ENCODE results near the gene NUDT21. TPM values are rescaled to one million over a fixed set of nuclear protein-coding genes. Genes with fewer than 3 reads are reported as not detected.

The NUDT21 gene
- total RNA-seq, 1 experiment from 2014 or later, result 305 TPM

DNA sequence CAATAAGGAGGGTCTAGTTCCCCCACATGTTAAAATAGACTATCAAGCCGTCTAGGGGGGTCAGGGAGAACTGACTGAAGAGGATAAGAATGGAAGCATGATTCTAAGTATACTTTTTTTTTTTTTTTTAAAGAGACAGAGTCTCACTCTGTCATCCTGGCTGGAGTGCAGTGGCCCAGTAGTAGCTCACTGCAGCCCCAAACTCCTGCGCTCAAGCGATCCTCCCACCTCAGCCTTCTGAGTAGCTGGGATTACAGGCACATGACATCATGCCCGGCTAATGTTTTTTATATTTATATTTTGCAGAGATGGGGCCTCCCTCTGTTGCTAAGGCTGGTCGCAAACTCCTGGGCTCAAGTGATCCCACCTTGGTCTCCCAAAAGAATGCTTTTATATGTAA, 40.0 kb downstream of the NUDT21 start:
- H3K27ac Mint-ChIP-seq (ENCODE audit: unreplicated experiment), result no peak overlapping the region
- no peaks in the 10 kb centered on the region for H3K9me3 Mint-ChIP-seq (ENCODE audit: unreplicated experiment)
- peaks cover 7% of the 10 kb centered on the region for H3K4me1 Mint-ChIP-seq (ENCODE audit: low read depth, unreplicated experiment)
- TF ChIP-seq, protein P1, sequence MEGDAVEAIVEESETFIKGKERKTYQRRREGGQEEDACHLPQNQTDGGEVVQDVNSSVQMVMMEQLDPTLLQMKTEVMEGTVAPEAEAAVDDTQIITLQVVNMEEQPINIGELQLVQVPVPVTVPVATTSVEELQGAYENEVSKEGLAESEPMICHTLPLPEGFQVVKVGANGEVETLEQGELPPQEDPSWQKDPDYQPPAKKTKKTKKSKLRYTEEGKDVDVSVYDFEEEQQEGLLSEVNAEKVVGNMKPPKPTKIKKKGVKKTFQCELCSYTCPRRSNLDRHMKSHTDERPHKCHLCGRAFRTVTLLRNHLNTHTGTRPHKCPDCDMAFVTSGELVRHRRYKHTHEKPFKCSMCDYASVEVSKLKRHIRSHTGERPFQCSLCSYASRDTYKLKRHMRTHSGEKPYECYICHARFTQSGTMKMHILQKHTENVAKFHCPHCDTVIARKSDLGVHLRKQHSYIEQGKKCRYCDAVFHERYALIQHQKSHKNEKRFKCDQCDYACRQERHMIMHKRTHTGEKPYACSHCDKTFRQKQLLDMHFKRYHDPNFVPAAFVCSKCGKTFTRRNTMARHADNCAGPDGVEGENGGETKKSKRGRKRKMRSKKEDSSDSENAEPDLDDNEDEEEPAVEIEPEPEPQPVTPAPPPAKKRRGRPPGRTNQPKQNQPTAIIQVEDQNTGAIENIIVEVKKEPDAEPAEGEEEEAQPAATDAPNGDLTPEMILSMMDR (IDR thresholded peaks at IDR 0.05; ENCODE audit: insufficient read depth in 1 of 2, low read depth in 1 of 2, low read length in 1 of 2, severe bottlenecking in 1 of 2, unreplicated experiment in 1 of 2), result no peak
- BruUV-seq (replicated peaks), result no TSS peak
- POLR2A ChIA-PET, result no interaction called here
- intact Hi-C loops (cut with micrococcal nuclease; ENCODE audit: unreplicated experiment), result no loop called here
- H3K4me3 Mint-ChIP-seq (ENCODE audit: unreplicated experiment), result no peak overlapping the region
- Histone ChIP-seq H3K4me1 (no peaks in the 10 kb centered on the region), H3K36me3 (ENCODE audit: control insufficient read depth, insufficient read depth, low read length) (0 out of 2 replicates have a peak, but pooled peaks cover 3% of the 10 kb centered on the region), H3K27me3 (replicated peaks; ENCODE audit: control insufficient read depth, insufficient read depth, low read length) (no peaks in the 10 kb centered on the region), H3K4me3 (ENCODE audit: low read depth, low read length) (no peak overlapping the region), H3K9me3 (no peaks in the 10 kb centered on the region)
- CTCF ChIA-PET, result no interaction called here
- no peaks in the 10 kb centered on the region for H3K27me3 Mint-ChIP-seq (ENCODE audit: insufficient read depth, unreplicated experiment)
- H3K36me3 Mint-ChIP-seq (ENCODE audit: insufficient read depth, unreplicated experiment), result peaks cover 33% of the 10 kb centered on the region
- DNase-seq, result no peak

DNA sequence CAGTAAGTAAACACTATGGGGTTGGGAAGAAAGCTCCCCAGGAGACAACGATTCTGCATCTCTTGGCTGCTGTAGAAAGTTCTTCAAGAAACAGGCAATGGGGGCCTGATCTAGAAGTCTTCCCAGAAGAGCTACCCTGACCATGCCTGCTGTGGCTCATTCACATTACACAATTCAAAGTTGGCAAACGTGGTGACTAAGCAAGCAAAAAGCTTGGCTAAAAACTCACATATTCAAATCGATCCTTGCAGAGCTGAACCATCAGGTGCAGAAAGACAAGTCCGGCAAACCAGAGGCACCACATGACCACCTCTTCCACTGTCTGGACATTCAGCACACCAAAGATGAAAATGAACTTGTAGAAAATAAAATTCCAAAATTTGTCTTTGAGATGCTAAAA, 41.9 kb downstream of the NUDT21 start:
- no peaks in the 10 kb centered on the region for H3K4me1 ChIP-seq
- H3K9me3 ChIP-seq, result no peaks in the 10 kb centered on the region
- no peaks in the 10 kb centered on the region for H3K27me3 ChIP-seq (replicated peaks; ENCODE audit: control insufficient read depth, insufficient read depth, low read length)
- POLR2A ChIA-PET, result interaction anchor here (0.5 kb wide), 1 partner anchor 26 kb away, joined by 4 read pairs; no protein-coding TSS in a partner anchor
- Mint-ChIP-seq H3K36me3 (ENCODE audit: insufficient read depth, unreplicated experiment) (peaks cover 49% of the 10 kb centered on the region), H3K4me1 (ENCODE audit: low read depth, unreplicated experiment) (peaks cover 7% of the 10 kb centered on the region), H3K27ac (ENCODE audit: unreplicated experiment) (no peak overlapping the region), H3K9me3 (ENCODE audit: unreplicated experiment) (no peaks in the 10 kb centered on the region), H3K4me3 (ENCODE audit: unreplicated experiment) (no peak overlapping the region), H3K27me3 (ENCODE audit: insufficient read depth, unreplicated experiment) (no peaks in the 10 kb centered on the region)
- no TSS peak for BruUV-seq (replicated peaks)
- H3K4me3 ChIP-seq (ENCODE audit: low read depth, low read length), result no peak overlapping the region
- intact Hi-C loops (cut with micrococcal nuclease; ENCODE audit: unreplicated experiment), result no loop called here
- no peak for DNase-seq
- TF ChIP-seq, protein P1 (IDR thresholded peaks at IDR 0.05; ENCODE audit: insufficient read depth in 1 of 2, low read depth in 1 of 2, low read length in 1 of 2, severe bottlenecking in 1 of 2, unreplicated experiment in 1 of 2), result no peak
- 0 out of 2 replicates have a peak, but pooled peaks cover 3% of the 10 kb centered on the region for H3K36me3 ChIP-seq (ENCODE audit: control insufficient read depth, insufficient read depth, low read length)
- CTCF ChIA-PET, result interaction anchor here (0.9 kb wide), 1 partner anchor 42 kb away, joined by 5 read pairs; the partner anchor contains the start of genes NUDT21 and OGFOD1

DNA sequence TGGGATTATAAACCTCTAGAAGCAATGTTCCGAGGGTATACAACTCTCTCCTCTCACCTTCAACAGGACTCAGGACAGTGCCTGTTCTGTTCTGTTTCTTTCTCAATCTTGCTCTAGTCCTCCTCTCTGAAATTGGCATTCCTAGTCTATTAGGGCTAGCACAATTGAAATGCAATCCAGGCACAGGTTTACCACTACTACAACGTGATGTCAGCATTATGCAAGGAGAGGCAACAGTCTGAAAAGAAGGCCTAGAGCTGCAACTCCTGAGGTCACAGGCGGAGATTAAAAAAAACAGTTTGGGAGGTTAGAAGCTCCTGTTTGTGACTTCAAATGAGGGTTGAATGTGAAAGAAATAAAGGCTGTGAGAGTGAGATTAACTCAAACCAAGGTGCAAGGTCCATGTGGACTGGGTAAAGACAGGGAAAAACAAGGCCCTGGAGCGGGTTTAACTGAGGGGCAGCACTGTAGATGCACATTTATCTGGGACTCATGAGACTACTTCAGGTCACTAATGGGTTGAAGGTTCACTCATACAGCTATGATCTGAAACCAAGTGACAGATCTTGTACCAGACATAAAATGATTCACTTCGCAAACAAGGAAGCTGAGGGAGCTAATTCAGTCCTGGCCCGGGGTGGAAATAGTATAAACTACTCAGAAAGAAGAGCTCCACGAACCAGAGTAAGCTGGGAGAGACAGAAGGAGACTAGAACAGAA, 42.6 kb downstream of the NUDT21 start:
- no TSS peak for BruUV-seq (replicated peaks)
- H3K9me3 Mint-ChIP-seq (ENCODE audit: unreplicated experiment), result no peaks in the 10 kb centered on the region
- POLR2A ChIA-PET, result interaction anchor here (0.5 kb wide), 1 partner anchor 27 kb away, joined by 4 read pairs; no protein-coding TSS in a partner anchor
- Histone ChIP-seq H3K4me1 (no peaks in the 10 kb centered on the region), H3K4me3 (ENCODE audit: low read depth, low read length) (no peak overlapping the region), H3K36me3 (ENCODE audit: control insufficient read depth, insufficient read depth, low read length) (0 out of 2 replicates have a peak, but pooled peaks cover 3% of the 10 kb centered on the region), H3K9me3 (no peaks in the 10 kb centered on the region), H3K27me3 (replicated peaks; ENCODE audit: control insufficient read depth, insufficient read depth, low read length) (no peaks in the 10 kb centered on the region)
- DNase-seq, result no peak
- intact Hi-C loops (cut with micrococcal nuclease; ENCODE audit: unreplicated experiment), result no loop called here
- H3K4me1 Mint-ChIP-seq (ENCODE audit: low read depth, unreplicated experiment), result peaks cover 7% of the 10 kb centered on the region
- no peak overlapping the region for H3K27ac Mint-ChIP-seq (ENCODE audit: unreplicated experiment)
- H3K36me3 Mint-ChIP-seq (ENCODE audit: insufficient read depth, unreplicated experiment), result peaks cover 50% of the 10 kb centered on the region
- TF ChIP-seq, protein P1 (IDR thresholded peaks at IDR 0.05; ENCODE audit: insufficient read depth in 1 of 2, low read depth in 1 of 2, low read length in 1 of 2, severe bottlenecking in 1 of 2, unreplicated experiment in 1 of 2), result no peak
- no peaks in the 10 kb centered on the region for H3K27me3 Mint-ChIP-seq (ENCODE audit: insufficient read depth, unreplicated experiment)
- H3K4me3 Mint-ChIP-seq (ENCODE audit: unreplicated experiment), result no peak overlapping the region
- CTCF ChIA-PET, result no interaction called here
